GM12872 (cell line): ENCODE measurements around the gene OR5M10.

Source experiments
- CTCF ChIP-seq: IDR thresholded peaks from 3 replicates; pipeline ENCODE4 v1.5.1; 2011; ENCODE audit warnings: low read depth, mild to moderate bottlenecking, low read length, moderate library complexity; ENCODE audit not compliant: insufficient read depth

OR5M10 gene

GRCh38 chr11:56543157-56543556 is 34.4 kb downstream of the OR5M10 start, which contains the start of gene OR5M11:
OR5M11 (minus strand) TSS chr11:56543257; CDS start chr11:56543257, 0 bp downstream.
- no peak for TF ChIP-seq CTCF

DNA sequence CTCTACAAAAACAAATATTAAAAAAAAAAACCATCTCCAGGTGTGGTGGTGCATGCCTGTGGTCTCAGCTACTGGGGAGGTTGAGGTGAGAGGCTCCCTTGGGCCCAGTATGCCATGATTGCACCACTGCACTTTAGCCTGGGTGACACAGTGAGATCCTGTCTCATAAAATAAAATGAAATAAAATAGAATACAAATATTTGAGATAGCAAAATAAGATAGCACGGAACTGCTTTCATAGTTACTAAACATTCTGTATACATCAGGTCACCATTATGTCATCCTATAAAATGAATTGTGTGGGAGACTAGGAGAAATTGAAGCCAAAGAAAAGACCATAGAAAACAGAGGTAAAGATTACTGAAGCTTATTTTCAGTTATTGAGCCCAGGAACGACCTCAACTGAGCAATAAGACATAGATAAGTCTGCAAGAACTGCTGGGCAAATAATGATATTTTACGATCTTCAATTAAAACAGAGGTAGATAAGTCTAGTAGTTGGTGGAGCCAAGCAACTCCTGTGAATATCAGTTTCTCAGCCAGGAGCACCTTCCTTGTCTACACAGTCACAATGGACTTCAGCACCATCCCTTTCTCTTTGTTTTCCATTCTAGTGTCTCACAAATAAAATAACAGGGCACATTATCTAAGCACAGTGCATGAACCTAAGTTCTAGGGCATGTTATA is 44.3 kb downstream of the OR5M10 start:
- TF ChIP-seq CTCF = no peak

- TF ChIP-seq CTCF = no peak
These were observed 45.7 kb downstream of the OR5M10 start for GRCh38 chr11:56531856-56532255.
